ENCODE results near the gene ZMYND19. TPM values are rescaled to one million over a fixed set of nuclear protein-coding genes. Genes with fewer than 3 reads are reported as not detected.
A peak's percentile ranks its signal among the peaks of the same experiment; 100 is the strongest.

ZMYND19 gene
- total RNA-seq, 1 experiment from 2014 or later, result 79.2 TPM

DNA sequence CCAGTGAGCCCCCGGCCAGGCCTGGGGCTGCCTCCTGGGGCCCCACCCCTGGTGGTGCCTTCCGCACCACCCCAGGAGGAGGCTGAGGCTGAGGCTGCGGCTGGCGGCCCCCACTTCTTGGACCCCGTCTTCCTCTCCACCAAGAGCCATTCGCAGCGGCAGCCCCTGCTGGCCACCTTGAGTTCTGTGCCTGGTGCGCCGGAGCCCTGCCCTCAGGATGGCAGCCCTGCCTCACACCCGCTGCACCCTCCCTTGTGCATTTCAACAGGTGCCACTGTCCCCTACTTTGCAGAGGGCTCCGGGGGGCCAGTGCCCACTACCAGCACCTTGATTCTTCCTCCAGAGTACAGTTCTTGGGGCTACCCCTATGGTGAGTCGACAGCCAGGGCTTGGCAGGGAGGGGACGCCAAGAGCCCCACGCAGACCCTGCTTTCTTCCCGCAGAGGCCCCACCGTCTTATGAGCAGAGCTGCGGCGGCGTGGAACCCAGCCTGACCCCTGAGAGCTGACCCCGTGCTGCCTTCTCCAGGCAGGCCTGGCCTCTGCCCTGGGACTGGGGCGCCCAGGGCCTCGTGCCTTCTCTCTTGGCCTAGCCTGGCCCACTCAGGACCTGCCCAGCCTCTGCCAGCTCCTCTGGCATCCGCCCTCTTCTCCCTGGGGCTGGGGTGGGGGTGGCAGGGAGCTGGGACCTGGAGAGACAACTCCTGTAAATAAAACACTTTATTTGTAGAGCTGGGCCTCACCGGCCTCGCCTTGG, 24.5 kb upstream of the ZMYND19 start:
- H3K23me2 ChIP-seq (ENCODE audit: insufficient read length, low read depth, low read length, poor library complexity, severe bottlenecking), result peaks cover 5% of the 10 kb centered on the region
- H3K56ac ChIP-seq (ENCODE audit: insufficient read length, low read depth, low read length), result no peak overlapping the region
- no peak overlapping the region for H3K4ac ChIP-seq (ENCODE audit: low read depth, low read length)
- DNase-seq, result no peak
- no peak overlapping the region for H2BK12ac ChIP-seq (ENCODE audit: insufficient read length, low read depth, low read length)
- no peak overlapping the region for H2BK5ac ChIP-seq (ENCODE audit: insufficient read length, low read length)
- H3K79me1 ChIP-seq (ENCODE audit: insufficient read depth, low read depth, low read length, poor library complexity, severe bottlenecking), result no peaks in the 10 kb centered on the region
- H3K27ac ChIP-seq (ENCODE audit: insufficient read length, low read depth, low read length), result no peak overlapping the region
- Mint-ChIP-seq H3K27ac (no peak overlapping the region), H3K36me3 (ENCODE audit: insufficient read depth in 1 of 3, low read depth in 3 of 3) (peaks cover 5 to 20% (median 14%) of the 10 kb centered on the region in 3 experiments; a peak in 6 of 7 replicates), H3K9me3 (no peaks in the 10 kb centered on the region), H3K4me3 (no peak overlapping the region), H3K27me3 (ENCODE audit: low read depth) (no peaks in the 10 kb centered on the region), H3K4me1 (peaks cover 19 to 25% of the 10 kb centered on the region in 2 experiments)
- no peak overlapping the region for H2BK20ac ChIP-seq (ENCODE audit: low read depth, low read length, poor library complexity, severe bottlenecking)
- H4K8ac ChIP-seq (replicated peaks; ENCODE audit: insufficient read length, low read depth, low read length), result no peak overlapping the region
- no peaks in the 10 kb centered on the region for H3K9me3 ChIP-seq (ENCODE audit: control insufficient read depth, low read depth, low read length)
- no peak overlapping the region for H3K9ac ChIP-seq (ENCODE audit: extremely low read depth, insufficient read length, low read length)
- H3K18ac ChIP-seq (ENCODE audit: insufficient read length, low read depth, low read length), result no peak overlapping the region
- H3K27me3 ChIP-seq (ENCODE audit: insufficient read depth, low read length), result no peaks in the 10 kb centered on the region
- H3K4me2 ChIP-seq (ENCODE audit: insufficient read depth, insufficient read length, low read length), result no peak overlapping the region
- no peak overlapping the region for H2BK120ac ChIP-seq (ENCODE audit: low read depth, low read length, poor library complexity, severe bottlenecking)
- no peaks in the 10 kb centered on the region for H3K4me1 ChIP-seq (ENCODE audit: insufficient read depth, low read length)
- peak; percentile 44; the same call in 2 of the 3 replicates for TF ChIP-seq CTCF (conservative IDR thresholded peaks at IDR 0.05)
- peaks cover 10% of the 10 kb centered on the region; the same call in 1 of the 2 replicates for H3K79me2 ChIP-seq (ENCODE audit: insufficient read depth, low read length)
- no peak overlapping the region for H2AFZ ChIP-seq (ENCODE audit: low read length)
- H3K14ac ChIP-seq (ENCODE audit: insufficient read depth, low read length), result no peak overlapping the region
- no peak overlapping the region for H4K5ac ChIP-seq (ENCODE audit: insufficient read length, low read depth, low read length)
- no CpG with 5 or more reads among the region's 25 CpGs for WGBS (ENCODE audit: extremely low coverage, insufficient read length, low lambda C conversion rate)
- H4K91ac ChIP-seq (ENCODE audit: insufficient read length, low read depth, low read length), result no peak overlapping the region
- H4K20me1 ChIP-seq (ENCODE audit: control insufficient read depth, insufficient read depth, insufficient read length), result no peaks in the 10 kb centered on the region
- no peak overlapping the region for H2BK15ac ChIP-seq (ENCODE audit: low read depth, low read length)
- no peak overlapping the region for H2AK5ac ChIP-seq (ENCODE audit: insufficient read length, low read length)
- H3K23ac ChIP-seq (ENCODE audit: insufficient read length, low read depth, low read length), result no peak overlapping the region
- no peak overlapping the region for H3T11ph ChIP-seq (ENCODE audit: low read length)

Data from H9 (cell line).